GM19468 (cell line): ENCODE measurements around the gene NOC4L.
"Not testable (repeated sequence)": the region's sequence is repeated elsewhere in the genome, so short reads cannot be mapped to it uniquely, and the experiment has no call there.

Source experiments
- ATAC-seq: cut with Tn5 transposase; IDR thresholded peaks from one replicate; pipeline ENCODE4 v1.9.1; 2021; ENCODE audit warnings: mild to moderate bottlenecking, moderate library complexity, moderate number of reproducible peaks; ENCODE audit not compliant: unreplicated experiment; ENCODE audit errors: extremely low read depth

The NOC4L gene

GRCh38 chr12:132121283-132121682, 23.0 kb upstream of the NOC4L start:
- no peak for ATAC-seq

GRCh38 chr12:132123970-132124765, 20.1 kb upstream of the NOC4L start:
- ATAC-seq = no peak

- no peak for ATAC-seq
Measured at GRCh38 chr12:132124766-132125425, 19.4 kb upstream of the NOC4L start.

- no peak for ATAC-seq
Measured at GRCh38 chr12:132125736-132126135, 18.5 kb upstream of the NOC4L start.

GRCh38 chr12:132127041-132127440, 17.2 kb upstream of the NOC4L start:
- no peak for ATAC-seq

- no peak for ATAC-seq
Measured at GRCh38 chr12:132129007-132129406, 15.2 kb upstream of the NOC4L start.

GRCh38 chr12:132130690-132131089, 13.6 kb upstream of the NOC4L start:
- ATAC-seq = no peak

GRCh38 chr12:132131229-132131628, 13.0 kb upstream of the NOC4L start:
- no peak for ATAC-seq

GRCh38 chr12:132131952-132132351, 12.3 kb upstream of the NOC4L start:
- no peak for ATAC-seq

GRCh38 chr12:132132609-132133430, 11.4 kb upstream of the NOC4L start:
- no peak for ATAC-seq

- no peak for ATAC-seq
Measured at GRCh38 chr12:132133952-132134652, 10.2 kb upstream of the NOC4L start.

GRCh38 chr12:132134653-132135183, 9.5 kb upstream of the NOC4L start:
- ATAC-seq = not testable (repeated sequence)

- ATAC-seq = not testable (repeated sequence)
Measured at GRCh38 chr12:132136226-132136625, 8.0 kb upstream of the NOC4L start.

GRCh38 chr12:132137483-132138125, 6.7 kb upstream of the NOC4L start:
- ATAC-seq = no peak

GRCh38 chr12:132138941-132139871, 5.1 kb upstream of the NOC4L start:
- no peak for ATAC-seq

GRCh38 chr12:132139912-132140311, 4.3 kb upstream of the NOC4L start:
- no peak for ATAC-seq

GRCh38 chr12:132140501-132140900, 3.8 kb upstream of the NOC4L start:
- no peak for ATAC-seq
